Fibroblast of lung (primary cell): ENCODE data around the gene FKBP8.

Source experiments
- CTCF ChIP-seq, 2 donors: IDR thresholded peaks in 1 of 2; conservative IDR thresholded peaks in 1 of 2; 1 replicate in 1 of 2; 2 replicates in 1 of 2; pipeline ENCODE4 v1.5.1; 2011 to 2012; ENCODE audit warnings: low read length in 2 of 2, control low read depth in 1 of 2, inconsistent platforms in 1 of 2, low read depth in 1 of 2, mild to moderate bottlenecking in 1 of 2
- EZH2 ChIP-seq: IDR thresholded peaks from 2 replicates; pipeline ENCODE4 v1.5.1; 2012; ENCODE audit warnings: low read length, control low read depth, mild to moderate bottlenecking; ENCODE audit errors: missing control alignments

GRCh38 chr19:18487576-18488402 is 55.6 kb downstream of the FKBP8 start:
- TF ChIP-seq CTCF (conservative IDR thresholded peaks at IDR 0.05 in 1 of 2, IDR thresholded peaks at IDR 0.05 in 1 of 2; ENCODE audit: low read depth in 1 of 2, low read length in 2 of 2), result no peak
- TF ChIP-seq EZH2, result no peak
